ENCODE results near the gene WDR91.
"Not testable (repeated sequence)": the region's sequence is repeated elsewhere in the genome, so short reads cannot be mapped to it uniquely, and the experiment has no call there.

Gene WDR91

DNA sequence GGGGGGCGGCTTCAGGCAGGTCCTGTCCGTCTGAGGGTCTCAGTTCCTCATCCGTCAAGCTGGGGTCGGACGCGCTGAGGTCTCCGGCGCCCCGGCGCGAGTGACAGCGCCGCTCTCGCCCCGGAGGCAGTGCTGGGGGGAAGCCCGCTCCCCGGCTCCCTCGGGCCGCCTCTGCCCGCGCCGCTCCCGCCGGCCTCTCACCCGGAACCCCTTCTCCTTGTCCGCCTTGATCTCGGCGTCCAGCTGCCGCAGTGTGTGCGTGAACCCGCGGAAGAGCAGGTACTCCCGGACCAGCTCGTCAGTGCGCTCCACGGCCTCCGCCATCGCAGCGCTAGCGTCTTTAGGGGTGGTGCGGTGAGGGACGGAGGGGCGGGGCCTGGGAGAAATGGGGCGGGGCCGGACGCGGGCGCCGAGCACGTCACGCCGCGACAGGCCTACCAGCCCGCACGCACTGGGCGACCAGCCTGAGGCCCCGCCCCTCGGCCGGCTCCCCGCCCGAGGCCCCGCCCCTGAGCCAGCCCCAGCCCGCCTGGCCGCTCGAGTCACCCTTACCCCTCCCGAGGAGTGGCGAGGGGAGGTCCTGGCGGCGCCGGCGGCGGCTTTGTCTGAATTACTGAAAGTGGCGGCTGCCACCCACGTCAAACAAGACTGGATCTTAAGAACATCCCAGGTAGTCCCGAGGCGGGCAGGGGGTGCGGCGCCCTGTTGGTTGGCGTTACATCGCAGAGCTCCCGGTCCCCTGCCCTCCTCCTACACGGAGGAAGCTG, at the start of gene WDR91:
WDR91 (minus strand) TSS at position 348 of the 767 bp plus-strand sequence; CDS start at position 324, 24 bp downstream.
- DNase-seq (ENCODE audit: low spot score): peak; percentile 96

DNA sequence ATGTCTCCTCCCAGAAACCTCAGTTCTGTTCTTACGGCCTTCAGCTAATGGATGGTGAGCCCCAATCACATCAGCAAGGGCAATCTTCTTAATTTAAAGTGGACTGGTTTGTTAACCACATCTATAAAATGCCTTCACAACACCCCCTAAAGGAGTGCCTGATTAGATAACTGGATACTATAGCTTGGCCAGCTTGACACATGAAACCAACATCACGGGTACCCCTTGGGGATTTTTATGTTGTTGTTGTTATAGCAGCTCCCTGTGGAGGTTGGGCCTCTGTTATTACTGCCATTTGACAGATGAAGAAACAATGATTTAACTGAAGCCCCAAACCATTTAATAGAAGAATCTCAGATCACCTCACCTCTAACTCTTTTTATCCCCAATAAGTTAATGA, 49.1 kb upstream of the WDR91 start:
- DNase-seq (ENCODE audit: low spot score): no peak

DNA sequence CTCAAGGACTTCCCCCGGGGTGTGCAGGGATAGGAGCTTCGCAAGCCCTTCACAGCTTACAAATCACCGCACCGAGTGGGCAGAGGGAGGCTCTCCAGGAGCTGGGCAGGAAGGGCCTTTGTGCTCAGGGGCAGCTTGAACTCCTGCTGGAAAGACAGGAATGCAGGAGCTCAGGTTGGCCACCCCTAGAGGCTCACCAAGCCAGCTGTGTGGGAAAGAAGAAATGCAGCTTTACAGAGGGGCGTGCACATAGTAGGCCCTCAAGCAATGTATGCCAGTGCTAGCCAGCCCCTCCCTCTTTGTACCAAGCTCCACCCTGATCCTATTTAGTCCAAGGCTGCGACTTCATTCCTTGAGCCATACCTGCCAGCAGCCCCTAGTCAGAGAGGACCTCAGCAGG, 48.4 kb upstream of the WDR91 start:
- no peak for DNase-seq (ENCODE audit: low spot score)

DNA sequence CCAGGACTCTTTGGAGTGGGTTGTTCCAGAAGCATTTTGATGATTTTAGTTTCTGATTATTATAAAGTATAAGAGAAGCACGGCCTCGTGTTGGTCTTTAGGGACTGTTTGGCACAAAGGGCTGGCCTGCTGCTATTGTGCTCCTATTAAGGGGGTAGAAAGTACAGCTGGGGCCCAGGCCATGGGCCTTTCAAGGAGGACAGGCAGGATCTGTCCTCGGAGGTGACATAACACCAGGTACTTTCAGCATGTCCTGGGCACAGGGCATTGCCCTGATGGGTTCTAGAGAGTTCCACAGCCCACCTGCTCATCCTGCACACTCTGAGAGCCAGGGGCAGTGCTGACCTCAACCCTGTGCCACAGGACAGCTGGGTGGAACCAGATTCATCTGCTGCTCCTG, 47.3 kb upstream of the WDR91 start:
- no peak for DNase-seq (ENCODE audit: low spot score)

DNA sequence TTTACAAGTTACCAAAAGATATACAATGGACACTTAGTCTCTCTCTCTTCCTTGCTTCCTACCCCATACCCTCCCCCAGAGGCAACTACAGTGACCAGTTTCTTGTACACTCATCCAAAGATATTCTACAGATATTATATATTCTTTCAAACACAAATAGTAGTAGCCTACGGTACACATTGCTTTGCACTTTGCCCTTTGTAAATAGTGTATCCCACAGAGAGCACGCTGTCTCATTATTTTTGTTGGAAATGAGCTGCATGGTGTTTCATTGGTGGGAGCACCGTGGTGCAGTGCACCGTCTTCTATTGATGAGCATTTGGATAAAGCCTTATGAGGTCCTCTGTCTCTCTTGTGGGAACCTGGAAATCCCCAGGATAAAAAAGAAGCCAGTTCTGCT, 46.5 kb upstream of the WDR91 start:
- DNase-seq (ENCODE audit: low spot score): no peak

DNA sequence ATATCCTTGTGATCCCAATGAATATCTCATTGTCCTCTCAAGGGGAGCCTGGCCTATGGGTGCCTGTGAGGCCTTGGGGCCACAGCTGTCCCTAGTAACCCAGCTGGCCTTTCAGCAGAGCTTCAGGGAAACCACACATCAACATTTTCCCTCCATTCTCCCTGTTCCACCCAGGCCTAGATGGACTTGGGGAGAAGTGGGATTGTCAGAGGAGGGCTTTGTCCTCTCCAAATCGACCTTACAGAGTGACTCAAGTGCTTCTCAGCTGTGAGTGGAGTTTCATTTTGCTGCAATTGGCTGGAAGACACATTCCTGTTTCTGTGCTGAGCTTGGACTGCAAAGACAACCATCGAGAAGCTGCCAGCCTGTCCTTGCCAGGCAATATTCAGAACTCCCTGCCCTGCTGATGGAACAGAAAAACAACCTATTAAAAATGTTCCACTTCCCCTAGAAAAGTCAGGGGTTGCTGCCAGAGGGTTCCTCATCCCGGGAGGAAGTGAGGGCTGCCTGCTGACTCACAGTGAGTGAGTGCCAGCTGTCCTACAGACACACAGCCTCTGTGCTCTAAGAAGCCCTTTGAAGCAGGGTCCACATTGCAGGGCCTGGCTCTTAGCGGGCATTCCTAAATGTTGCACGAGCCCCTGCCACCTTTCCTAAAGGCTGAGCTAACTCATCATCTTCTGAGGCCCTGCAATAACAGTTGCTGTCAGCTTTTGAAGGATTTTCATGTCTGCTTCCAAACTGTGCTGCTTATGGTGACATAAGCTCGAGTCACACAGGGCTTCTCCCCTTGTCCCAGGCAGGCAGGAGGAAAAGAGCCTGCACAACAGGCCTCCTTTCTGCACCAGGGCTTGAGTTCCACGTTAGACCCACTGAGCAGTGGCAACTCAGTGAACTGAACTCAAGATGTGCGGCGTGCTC, 42.8 kb upstream of the WDR91 start:
- no peak for DNase-seq (ENCODE audit: low spot score)

DNA sequence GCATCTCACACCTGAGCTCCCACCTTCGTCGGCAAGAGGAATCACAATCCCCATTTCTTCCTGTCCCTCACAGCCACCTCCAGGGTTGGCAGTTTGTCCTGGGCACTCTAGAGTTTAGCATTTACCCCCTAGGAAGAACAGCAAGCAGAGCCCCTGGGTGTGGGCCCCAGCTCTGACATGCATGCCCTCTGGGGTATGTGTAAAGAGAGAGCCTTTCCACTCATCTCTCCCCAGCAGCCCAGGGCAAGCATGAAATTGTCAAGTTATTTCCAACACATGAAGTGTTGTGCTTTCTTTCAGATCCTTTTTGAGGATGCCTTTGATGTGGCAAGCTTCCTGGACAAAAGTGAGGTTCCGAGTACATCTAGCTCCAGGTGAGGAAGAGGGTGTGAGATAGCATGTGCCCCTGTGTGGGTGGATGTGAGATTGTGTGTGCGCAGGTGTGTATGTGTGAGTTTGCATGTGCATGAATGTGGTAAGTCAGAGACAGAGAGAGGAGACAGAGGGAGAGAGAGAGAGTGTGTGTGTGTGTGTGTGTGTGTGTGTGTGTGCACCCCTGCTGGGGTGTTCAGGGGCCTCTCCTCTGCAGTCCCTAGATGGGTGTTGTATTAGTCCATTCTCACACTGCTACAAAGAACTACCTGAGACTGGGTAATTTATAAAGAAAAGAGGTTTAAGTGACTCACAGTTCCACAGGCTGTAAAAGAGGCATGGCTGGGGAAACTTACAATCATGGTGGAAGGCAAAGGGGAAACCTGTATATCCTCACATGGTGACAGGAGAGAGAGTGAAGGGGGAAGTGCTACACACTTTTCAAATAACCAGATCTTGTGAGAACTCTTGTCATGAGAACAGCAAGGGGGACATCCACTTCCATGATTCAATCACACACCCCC, 40.4 kb upstream of the WDR91 start:
- DNase-seq (ENCODE audit: low spot score): no peak

DNA sequence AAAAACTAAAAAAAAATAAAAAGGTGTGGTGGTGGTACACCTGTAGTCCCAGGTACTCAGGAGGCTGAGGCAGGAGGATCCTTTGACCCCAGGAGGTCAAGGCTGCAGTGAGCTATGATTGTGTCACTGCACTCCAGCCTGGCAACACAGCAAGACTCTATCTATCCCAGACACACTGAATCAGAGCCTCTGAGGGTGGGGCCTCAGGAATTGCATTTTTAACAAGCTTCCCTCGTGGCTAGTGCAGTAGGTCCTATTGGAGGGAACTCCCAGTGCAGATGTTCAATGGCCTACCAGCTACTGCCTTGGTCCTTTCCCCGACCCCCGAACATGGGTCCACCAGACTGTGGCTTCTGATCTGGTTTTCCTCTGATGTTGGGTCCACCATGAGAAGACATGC, 37.2 kb upstream of the WDR91 start:
- DNase-seq (ENCODE audit: low spot score): no peak

DNA sequence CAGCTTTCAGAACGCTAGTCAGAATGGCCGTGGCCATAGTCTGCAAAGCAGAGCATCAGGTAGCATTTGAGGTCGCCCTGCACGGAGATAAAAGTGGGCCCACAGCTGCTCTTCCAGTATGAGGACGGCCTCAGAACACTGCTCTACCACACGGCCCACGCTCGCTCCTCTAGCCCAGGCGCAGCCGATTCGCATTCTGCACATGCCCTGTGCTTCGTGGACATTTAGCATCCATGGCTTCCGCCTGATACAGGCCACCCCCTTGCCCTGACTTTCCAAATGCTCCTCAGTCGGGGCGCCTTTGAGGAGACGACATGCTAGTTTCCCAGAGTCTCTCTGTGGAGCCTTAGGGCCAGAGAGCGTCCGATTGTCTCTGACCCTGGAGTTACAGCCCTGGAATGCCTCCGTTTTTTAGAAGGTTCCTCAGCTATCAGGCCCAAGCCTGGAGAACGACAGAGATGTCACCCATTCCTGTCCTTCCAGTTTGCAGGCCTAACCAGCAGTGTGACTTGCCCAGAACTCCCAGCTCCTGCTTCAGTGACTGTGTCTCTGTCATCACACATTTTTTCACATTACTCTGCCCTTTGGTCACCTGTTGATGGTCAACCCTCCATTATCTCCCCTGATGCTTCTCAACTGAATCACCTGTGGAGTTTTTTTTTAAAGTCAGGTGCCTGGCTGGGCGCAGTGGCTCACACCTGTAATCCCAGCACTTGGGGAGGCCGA, 36.6 kb upstream of the WDR91 start:
- no peak for DNase-seq (ENCODE audit: low spot score)

DNA sequence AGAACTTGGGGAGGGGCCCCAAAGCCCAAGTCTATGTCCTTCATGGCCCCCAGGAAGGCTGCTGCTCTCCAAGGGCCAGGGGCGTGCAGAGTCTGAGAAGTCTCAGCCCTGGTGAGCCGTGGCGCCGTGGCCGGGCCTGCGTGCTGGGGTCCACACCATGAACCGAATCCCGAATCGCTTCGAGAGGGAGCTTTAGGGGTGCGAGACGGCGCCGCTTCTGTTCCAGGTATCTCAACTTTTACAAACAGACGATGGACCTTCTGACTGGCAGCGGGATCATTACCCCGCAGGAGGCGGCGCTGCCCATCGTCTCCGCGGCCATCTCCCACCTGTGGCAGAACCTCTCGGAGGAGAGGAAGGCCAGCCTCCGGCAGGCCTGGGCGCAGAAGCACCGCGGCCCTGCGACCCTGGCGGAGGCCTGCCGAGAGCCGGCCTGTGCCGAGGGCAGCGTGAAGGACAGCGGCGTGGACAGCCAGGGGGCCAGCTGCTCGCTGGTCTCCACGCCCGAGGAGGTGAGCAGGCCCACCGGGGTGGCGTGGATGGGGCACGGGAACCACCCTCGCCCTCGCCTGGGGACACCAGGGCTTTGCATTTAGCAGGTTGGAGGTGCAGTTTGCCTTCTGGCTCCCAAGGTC, 35.0 kb upstream of the WDR91 start:
- no peak for DNase-seq (ENCODE audit: low spot score)

DNA sequence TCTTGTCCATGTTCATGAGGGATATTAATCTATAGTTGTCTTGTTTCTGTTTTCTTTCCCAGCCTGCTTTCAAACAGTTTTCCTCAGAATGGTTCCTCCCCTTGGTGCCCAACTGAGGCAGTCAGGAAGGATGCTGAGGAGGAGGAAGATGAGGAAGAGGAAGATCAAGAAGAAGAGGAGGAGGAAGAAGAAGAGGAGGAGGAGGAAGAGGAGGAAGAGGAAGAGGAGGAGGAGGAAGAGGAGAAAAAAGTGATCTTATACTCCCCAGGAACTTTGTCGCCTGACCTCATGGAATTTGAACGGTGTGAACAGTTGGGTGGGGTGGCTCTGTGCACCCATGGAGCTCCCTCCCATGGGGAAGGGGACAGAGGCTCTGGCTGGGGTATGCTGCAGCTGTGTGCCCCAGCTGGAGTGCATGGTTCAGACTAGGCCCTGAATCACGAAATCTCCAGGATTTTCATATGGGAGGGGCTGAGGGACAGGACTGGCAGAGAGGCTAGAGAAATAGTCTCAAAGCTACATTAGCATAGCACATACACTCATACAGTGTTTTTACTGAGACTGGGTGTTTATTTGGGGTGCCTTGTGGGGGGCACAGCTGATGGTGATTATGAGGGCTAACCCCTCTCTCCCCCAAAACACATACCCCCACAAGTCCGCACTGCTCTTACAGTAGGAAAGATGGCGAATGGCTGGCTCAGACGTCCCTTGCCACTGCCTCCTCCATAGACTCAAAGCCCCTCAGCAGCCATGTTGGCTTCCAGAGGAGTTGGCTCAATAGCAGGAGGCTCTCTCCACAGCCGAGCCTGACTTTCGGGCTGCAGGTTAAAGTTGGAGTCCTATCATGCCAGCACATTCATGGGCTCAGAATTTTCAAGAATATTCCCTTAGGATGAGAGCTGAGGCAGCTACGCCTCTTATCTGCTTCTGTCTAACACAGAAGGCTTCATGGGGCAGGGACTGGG, 34.2 kb upstream of the WDR91 start:
- no peak for DNase-seq (ENCODE audit: low spot score)

DNA sequence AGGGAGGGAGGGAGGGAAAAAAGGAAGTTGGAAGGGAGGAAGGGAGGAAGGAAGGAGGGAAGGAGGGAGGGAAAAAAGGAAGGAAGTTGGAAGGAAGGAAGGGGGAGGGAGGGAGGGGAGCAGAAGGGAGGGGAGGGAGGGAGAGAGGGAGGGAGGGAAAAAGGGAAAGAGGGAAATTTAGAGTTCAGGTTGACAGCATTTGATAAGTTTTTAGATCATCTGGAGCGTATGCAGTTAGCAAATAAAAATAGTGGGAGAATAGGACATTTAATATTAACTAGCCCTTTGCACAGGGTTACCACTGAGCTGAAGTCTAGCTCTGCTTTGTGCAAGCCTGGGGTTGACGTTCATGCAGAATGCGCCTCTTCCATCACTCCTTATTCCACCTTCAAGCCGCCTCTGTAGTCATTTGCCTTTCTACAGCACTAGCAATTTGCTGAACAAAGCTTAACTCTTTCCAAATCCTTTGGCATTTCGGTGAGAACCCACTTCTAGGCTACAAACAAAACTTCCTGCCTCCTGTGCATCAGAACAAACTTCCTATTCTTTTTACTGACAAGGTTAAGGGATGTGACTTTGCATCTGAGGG, 30.9 kb upstream of the WDR91 start:
- DNase-seq (ENCODE audit: low spot score): no peak

DNA sequence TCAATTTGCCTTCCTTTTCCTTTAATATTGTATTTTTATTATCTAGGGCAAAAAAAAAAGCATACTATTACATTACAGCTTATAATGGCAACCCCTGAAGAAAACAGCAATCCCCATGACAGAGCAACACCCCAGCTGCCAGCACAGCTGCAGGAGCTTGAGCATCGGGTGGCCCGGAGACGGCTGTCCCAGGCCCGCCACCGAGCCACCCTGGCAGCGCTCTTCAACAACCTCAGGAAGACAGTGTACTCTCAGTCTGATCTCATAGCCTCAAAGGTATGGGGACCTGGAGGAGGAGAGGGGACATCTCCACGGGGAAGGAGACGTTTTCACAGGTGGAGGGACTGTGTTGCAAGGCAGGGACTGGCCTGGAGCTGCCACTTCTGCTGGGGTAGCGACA, 29.1 kb upstream of the WDR91 start:
- DNase-seq (ENCODE audit: low spot score): no peak

DNA sequence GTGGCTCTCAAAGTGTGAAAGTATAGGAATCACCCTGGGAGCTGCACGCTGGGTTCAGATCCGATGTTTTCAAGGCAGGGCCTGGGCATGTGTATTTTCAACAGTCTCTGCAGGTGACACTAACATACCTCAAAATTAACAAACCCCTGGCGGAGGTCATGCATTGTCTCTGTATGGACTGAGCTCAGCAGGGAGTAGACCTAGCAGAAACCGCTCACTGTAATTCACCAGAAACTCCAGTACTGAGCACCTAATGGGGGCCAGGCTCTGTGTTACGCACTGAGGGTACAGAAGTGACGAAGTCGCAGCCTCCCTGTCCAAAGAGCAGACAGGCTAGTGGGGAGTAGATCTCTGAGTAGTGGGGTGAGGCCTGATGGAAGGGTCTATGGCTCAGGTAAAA, 27.9 kb upstream of the WDR91 start:
- DNase-seq (ENCODE audit: low spot score): no peak

DNA sequence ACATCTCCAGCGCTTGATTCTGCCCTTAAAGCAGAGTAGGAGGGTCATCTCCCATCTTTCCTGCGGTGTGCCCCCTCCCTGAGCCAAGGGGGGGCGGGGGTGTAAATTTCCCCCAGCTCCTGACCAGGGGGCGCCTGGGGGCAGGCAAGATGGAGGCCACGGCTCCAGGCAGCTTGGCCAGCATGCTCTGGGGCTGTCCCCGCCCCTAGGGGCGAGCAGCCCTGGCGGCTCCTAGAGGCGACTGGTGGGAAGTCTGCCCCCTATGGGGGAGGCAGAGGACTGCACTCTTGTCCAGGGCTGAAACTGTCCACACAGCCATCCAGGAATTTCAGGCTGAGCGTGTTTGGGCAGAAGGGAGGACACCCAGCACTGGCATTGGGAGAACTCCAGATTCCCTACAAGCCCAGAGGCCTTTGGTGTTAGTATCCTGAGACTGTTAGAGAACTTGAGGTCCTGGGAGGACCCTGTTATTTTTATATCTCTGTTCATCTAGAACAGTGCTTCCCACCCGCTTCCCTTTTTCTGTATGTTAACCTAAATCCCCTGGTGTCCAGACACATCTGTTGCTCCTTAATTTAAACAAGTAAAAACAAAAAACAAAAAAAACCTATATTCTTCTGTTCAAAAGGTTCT, 26.9 kb upstream of the WDR91 start:
- DNase-seq (ENCODE audit: low spot score): peak; percentile 14

DNA sequence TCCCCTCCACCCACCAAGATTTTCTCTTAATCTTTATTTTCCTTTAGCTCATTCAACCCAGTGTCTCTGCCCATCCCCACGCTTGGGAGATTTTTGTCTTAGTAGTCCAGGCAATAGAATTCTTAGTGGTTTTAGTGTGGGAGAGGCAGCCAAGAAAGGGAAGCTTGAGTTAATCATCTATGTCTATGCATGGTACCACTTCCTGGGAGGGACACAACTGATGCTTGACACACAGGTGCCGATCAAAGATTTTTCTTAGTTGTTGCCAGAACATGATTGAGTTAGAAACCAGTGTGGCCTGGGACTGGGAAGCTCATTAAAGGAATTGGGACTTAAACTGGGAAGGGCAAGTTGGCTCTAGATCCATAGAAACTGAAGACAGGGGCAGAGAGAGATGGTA, 25.4 kb upstream of the WDR91 start:
- no peak for DNase-seq (ENCODE audit: low spot score)

DNA sequence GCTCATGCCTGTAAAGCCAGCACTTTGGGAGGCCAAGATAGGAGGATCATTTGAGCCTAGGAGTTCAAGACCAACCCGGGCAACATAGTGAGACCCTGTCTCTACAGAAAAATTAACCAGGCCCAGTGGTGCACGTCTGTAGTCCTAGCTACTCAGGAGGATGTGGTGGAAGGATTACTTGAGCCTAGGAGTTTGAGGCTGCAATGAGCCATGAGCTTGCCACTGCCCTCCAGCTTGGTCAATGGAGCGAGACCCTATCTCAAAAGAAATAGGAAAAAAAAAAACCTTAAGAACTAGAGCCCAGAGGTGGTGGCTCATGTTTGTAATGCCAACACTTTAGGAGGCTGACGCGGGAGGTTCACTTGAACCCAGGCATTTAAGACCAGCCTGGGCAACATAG, 24.5 kb upstream of the WDR91 start:
- no peak for DNase-seq (ENCODE audit: low spot score)

DNA sequence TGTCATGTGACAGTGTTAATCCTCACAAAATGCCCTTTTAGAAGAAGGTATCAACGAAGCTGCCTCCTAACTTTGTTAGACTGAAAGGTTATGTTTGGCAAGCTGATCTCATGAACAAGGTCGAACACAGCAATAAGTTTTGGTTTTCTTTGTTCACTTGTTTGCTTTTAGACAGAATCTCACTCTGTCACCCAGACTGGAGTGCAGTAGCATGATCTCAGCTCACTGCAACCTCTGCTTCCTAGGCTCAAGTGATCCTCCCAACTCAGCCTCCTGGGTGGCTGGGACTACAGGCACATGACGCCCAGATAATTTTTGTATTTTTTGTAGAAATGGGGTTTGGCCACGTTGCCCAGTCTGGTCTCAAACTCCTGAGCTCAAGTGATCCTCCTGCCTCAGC, 23.4 kb upstream of the WDR91 start:
- no peak for DNase-seq (ENCODE audit: low spot score)

DNA sequence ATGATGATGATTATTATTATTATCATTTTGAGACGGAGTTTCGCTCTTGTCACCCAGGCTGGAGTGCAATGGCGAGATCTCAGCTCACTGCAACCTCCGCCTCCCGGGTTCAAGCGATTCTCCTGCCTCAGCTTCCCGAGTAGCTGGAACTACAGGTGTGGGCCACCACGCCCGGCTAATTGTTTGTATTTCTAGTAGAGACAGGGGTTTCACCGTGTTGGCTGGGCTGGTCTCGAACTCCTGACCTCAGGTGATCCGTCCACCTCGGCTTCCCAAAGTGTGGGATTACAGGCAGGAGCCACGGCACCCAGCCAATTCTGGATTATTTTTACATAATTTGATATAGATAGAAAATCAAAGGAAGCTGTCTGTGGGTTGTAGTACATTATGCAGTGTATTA, 22.8 kb upstream of the WDR91 start:
- not testable (repeated sequence) for DNase-seq (ENCODE audit: low spot score)

Data from activated CD4-positive, alpha-beta T cell treated with anti-CD3 and anti-CD28 coated beads, Interleukin-2, Interleukin-4, amounts not matched to agents 100 ng/mL and 50 ng/mL, durations not matched to agents 16 hours and 8 hours (primary cell).